Peyer's patch (tissue), 4 donors: ENCODE results near the gene SDS.

Source experiments
- POLR2A ChIP-seq, 2 donors: fragments of 450-650 bp; IDR thresholded peaks; one replicate each; pipeline ENCODE4 v1.5.1; 2017; ENCODE audit warnings: antibody characterized with exemption in 2 of 2, mild to moderate bottlenecking in 2 of 2, moderate library complexity in 2 of 2
- TF ChIP-seq, protein P1 (sequence below), 6 experiments: fragments of 450-650 bp in 4 of 6; fragments of 200-600 bp in 2 of 6; sonication (generic) in 1 of 6; IDR thresholded peaks; one replicate each; pipeline ENCODE4 v1.5.1; 2017 to 2019; ENCODE audit warnings: antibody characterized with exemption in 6 of 6, mild to moderate bottlenecking in 3 of 6, moderate library complexity in 1 of 6

GRCh38 chr12:113424915-113425823 is 21.5 kb upstream of the SDS start:
- TF ChIP-seq, protein P1, sequence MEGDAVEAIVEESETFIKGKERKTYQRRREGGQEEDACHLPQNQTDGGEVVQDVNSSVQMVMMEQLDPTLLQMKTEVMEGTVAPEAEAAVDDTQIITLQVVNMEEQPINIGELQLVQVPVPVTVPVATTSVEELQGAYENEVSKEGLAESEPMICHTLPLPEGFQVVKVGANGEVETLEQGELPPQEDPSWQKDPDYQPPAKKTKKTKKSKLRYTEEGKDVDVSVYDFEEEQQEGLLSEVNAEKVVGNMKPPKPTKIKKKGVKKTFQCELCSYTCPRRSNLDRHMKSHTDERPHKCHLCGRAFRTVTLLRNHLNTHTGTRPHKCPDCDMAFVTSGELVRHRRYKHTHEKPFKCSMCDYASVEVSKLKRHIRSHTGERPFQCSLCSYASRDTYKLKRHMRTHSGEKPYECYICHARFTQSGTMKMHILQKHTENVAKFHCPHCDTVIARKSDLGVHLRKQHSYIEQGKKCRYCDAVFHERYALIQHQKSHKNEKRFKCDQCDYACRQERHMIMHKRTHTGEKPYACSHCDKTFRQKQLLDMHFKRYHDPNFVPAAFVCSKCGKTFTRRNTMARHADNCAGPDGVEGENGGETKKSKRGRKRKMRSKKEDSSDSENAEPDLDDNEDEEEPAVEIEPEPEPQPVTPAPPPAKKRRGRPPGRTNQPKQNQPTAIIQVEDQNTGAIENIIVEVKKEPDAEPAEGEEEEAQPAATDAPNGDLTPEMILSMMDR (IDR thresholded peaks at IDR 0.05), result peak; percentile 39 to 76 (median 70)
- TF ChIP-seq POLR2A (IDR thresholded peaks at IDR 0.05), result no peak
